ENCODE measurements around the gene ELAPOR1.

The ELAPOR1 gene

GRCh38 chr1:109133002-109133706, 19.2 kb downstream of the ELAPOR1 start:
- H3K27ac ChIP-seq (ENCODE audit: poor library complexity, severe bottlenecking): no peak overlapping the region
- H3K36me3 ChIP-seq (ENCODE audit: low read depth): no peaks in the 10 kb centered on the region
- TF ChIP-seq, protein P1, sequence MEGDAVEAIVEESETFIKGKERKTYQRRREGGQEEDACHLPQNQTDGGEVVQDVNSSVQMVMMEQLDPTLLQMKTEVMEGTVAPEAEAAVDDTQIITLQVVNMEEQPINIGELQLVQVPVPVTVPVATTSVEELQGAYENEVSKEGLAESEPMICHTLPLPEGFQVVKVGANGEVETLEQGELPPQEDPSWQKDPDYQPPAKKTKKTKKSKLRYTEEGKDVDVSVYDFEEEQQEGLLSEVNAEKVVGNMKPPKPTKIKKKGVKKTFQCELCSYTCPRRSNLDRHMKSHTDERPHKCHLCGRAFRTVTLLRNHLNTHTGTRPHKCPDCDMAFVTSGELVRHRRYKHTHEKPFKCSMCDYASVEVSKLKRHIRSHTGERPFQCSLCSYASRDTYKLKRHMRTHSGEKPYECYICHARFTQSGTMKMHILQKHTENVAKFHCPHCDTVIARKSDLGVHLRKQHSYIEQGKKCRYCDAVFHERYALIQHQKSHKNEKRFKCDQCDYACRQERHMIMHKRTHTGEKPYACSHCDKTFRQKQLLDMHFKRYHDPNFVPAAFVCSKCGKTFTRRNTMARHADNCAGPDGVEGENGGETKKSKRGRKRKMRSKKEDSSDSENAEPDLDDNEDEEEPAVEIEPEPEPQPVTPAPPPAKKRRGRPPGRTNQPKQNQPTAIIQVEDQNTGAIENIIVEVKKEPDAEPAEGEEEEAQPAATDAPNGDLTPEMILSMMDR (IDR thresholded peaks at IDR 0.05; ENCODE audit: poor library complexity, severe bottlenecking): no peak
- H3K27me3 ChIP-seq (ENCODE audit: insufficient read depth, poor library complexity, severe bottlenecking): no peaks in the 10 kb centered on the region
- no peak for DNase-seq (ENCODE audit: low spot score)
- H3K4me3 ChIP-seq (ENCODE audit: severe bottlenecking): no peak overlapping the region
- no peak for ATAC-seq (ENCODE audit: low read depth)
- no peaks in the 10 kb centered on the region for H3K4me1 ChIP-seq (ENCODE audit: insufficient read depth, poor library complexity, severe bottlenecking)
- H3K9me3 ChIP-seq (ENCODE audit: severe bottlenecking): no peaks in the 10 kb centered on the region

DNA sequence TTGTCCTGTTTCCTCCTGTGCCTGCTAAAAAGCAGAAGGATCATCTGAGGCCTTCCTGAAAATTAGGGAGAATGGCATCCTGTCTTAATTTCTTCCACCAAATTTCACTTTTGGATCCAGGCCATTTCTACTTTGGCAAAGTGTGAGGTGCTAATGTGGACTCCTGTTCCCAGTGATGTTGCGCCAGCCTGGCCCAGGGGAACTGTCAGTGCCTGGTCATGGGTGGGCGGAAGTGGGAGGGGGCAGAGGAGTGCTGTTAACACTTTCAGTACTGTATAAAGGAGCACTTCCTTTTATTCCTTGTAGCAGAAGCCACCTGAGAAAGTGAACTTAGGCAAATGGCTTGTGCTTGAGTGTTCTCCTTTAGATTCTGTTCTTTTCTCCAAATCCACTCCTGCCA, 19.9 kb downstream of the ELAPOR1 start:
- no peaks in the 10 kb centered on the region for H3K27me3 ChIP-seq (ENCODE audit: insufficient read depth, poor library complexity, severe bottlenecking)
- H3K36me3 ChIP-seq (ENCODE audit: low read depth): no peaks in the 10 kb centered on the region
- ATAC-seq (ENCODE audit: low read depth) (no peak), DNase-seq (ENCODE audit: low spot score) (no peak)
- no peaks in the 10 kb centered on the region for H3K9me3 ChIP-seq (ENCODE audit: severe bottlenecking)
- no peak overlapping the region for H3K4me3 ChIP-seq (ENCODE audit: severe bottlenecking)
- H3K4me1 ChIP-seq (ENCODE audit: insufficient read depth, poor library complexity, severe bottlenecking): no peaks in the 10 kb centered on the region
- TF ChIP-seq, protein P1 (IDR thresholded peaks at IDR 0.05; ENCODE audit: poor library complexity, severe bottlenecking): no peak
- H3K27ac ChIP-seq (ENCODE audit: poor library complexity, severe bottlenecking): no peak overlapping the region

DNA sequence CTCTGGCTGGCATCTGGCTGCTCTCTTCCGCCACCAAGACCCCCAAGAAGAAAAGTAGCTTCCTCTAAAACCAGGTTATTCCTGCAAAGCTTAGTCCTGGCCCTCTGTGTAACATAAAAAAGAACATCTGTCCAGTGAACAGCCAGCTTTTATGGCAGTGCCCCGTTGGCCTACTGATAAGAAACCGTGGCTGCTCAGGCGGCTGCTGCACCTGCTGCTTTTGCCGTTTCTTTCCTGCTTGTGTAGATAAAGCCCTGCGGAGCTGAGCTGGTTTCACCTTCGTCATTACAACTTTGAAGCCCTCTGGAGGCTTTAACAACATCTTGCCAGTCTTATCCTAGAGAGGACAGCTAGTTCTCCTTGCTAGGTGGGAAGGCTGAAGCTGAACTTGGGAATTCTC, 20.5 kb downstream of the ELAPOR1 start:
- H3K9me3 ChIP-seq (ENCODE audit: severe bottlenecking): no peaks in the 10 kb centered on the region
- no peaks in the 10 kb centered on the region for H3K27me3 ChIP-seq (ENCODE audit: insufficient read depth, poor library complexity, severe bottlenecking)
- H3K36me3 ChIP-seq (ENCODE audit: low read depth): no peaks in the 10 kb centered on the region
- H3K4me3 ChIP-seq (ENCODE audit: severe bottlenecking): no peak overlapping the region
- TF ChIP-seq, protein P1 (IDR thresholded peaks at IDR 0.05; ENCODE audit: poor library complexity, severe bottlenecking): no peak
- no peaks in the 10 kb centered on the region for H3K4me1 ChIP-seq (ENCODE audit: insufficient read depth, poor library complexity, severe bottlenecking)
- ATAC-seq (ENCODE audit: low read depth): no peak
- no peak for DNase-seq (ENCODE audit: low spot score)
- H3K27ac ChIP-seq (ENCODE audit: poor library complexity, severe bottlenecking): no peak overlapping the region

DNA sequence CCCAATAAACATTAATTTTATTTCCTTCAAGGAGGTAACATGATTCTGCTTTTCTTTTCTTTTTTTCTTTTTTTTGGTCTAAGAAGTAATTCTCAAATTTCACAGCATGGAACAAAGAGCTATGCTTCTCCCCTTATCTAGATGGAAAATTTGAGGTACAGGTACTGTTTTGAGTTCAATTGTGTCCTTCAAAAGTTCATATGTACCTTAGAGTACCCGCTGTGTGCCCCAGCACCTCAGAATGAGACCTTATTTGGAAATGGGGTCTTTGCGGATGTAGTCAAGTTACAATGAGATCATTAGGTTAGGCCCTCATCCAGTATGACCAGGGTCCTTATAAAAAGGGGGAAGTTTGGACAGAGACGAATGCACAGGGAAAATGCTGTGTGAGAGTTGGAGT, 22.0 kb downstream of the ELAPOR1 start:
- no peaks in the 10 kb centered on the region for H3K9me3 ChIP-seq (ENCODE audit: severe bottlenecking)
- no peaks in the 10 kb centered on the region for H3K36me3 ChIP-seq (ENCODE audit: low read depth)
- no peaks in the 10 kb centered on the region for H3K27me3 ChIP-seq (ENCODE audit: insufficient read depth, poor library complexity, severe bottlenecking)
- no peaks in the 10 kb centered on the region for H3K4me1 ChIP-seq (ENCODE audit: insufficient read depth, poor library complexity, severe bottlenecking)
- H3K27ac ChIP-seq (ENCODE audit: poor library complexity, severe bottlenecking): no peak overlapping the region
- TF ChIP-seq, protein P1 (IDR thresholded peaks at IDR 0.05; ENCODE audit: poor library complexity, severe bottlenecking): no peak
- ATAC-seq (ENCODE audit: low read depth) (no peak), DNase-seq (ENCODE audit: low spot score) (no peak)
- H3K4me3 ChIP-seq (ENCODE audit: severe bottlenecking): no peak overlapping the region

DNA sequence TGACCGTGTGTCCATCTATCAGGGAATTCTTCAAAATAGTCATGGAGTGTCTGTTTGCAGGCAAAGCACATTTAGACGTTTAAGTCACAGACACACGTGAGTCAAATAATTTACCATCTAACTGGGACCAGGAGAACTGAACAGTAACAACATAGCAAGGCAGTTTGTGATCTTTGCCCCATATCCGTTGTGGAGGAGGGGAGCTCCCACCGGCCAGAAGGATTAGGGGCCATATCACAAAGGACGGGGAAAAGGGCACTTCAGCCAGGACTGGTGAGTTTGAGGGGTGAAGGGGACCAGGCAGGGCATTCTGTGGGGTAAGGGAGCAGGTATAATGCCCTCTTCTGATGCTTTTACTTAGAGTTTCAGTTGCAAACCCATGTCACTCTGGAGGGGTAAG, 22.9 kb downstream of the ELAPOR1 start:
- no peaks in the 10 kb centered on the region for H3K27me3 ChIP-seq (ENCODE audit: insufficient read depth, poor library complexity, severe bottlenecking)
- DNase-seq (ENCODE audit: low spot score) (no peak), ATAC-seq (ENCODE audit: low read depth) (no peak)
- H3K4me1 ChIP-seq (ENCODE audit: insufficient read depth, poor library complexity, severe bottlenecking): no peaks in the 10 kb centered on the region
- H3K4me3 ChIP-seq (ENCODE audit: severe bottlenecking): no peak overlapping the region
- no peaks in the 10 kb centered on the region for H3K36me3 ChIP-seq (ENCODE audit: low read depth)
- no peak overlapping the region for H3K27ac ChIP-seq (ENCODE audit: poor library complexity, severe bottlenecking)
- TF ChIP-seq, protein P1 (IDR thresholded peaks at IDR 0.05; ENCODE audit: poor library complexity, severe bottlenecking): no peak
- H3K9me3 ChIP-seq (ENCODE audit: severe bottlenecking): no peaks in the 10 kb centered on the region

All from RWPE2 (cell line).